ENCODE data around the gene MAML3.

The MAML3 gene

DNA sequence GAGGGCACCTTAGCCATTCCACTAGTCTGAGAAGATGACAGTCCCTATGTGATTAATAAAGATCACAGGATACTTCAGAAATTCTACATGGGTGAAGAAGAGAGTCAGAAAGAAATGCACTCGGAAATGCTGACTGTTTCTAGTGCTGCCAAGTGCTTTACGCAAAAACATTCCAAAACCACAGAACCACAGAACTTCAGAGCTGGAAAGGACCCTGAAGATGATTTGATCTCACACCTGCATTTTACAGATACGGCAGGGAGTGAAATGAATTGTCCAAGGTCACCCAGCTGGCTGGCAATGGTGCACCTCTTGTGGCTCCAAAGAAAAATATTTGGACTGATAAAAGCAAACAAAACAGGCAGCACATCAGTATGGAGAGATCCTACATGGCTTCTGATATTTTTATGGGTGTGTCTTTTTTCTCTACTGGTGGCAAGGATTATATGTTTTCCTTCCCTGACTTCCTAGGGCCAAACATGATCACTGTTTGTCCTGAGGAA lies 115.9 kb downstream of the MAML3 start:
- DNase-seq (ENCODE audit: low read depth), result no peak
- TF ChIP-seq, protein P1, sequence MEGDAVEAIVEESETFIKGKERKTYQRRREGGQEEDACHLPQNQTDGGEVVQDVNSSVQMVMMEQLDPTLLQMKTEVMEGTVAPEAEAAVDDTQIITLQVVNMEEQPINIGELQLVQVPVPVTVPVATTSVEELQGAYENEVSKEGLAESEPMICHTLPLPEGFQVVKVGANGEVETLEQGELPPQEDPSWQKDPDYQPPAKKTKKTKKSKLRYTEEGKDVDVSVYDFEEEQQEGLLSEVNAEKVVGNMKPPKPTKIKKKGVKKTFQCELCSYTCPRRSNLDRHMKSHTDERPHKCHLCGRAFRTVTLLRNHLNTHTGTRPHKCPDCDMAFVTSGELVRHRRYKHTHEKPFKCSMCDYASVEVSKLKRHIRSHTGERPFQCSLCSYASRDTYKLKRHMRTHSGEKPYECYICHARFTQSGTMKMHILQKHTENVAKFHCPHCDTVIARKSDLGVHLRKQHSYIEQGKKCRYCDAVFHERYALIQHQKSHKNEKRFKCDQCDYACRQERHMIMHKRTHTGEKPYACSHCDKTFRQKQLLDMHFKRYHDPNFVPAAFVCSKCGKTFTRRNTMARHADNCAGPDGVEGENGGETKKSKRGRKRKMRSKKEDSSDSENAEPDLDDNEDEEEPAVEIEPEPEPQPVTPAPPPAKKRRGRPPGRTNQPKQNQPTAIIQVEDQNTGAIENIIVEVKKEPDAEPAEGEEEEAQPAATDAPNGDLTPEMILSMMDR (IDR thresholded peaks at IDR 0.05; ENCODE audit: control insufficient read depth, insufficient read depth, low read depth, low read length, missing control alignments), result no peak
- no peak overlapping the region for H3K4me3 ChIP-seq (ENCODE audit: control insufficient read depth, low read depth, low read length)

DNA sequence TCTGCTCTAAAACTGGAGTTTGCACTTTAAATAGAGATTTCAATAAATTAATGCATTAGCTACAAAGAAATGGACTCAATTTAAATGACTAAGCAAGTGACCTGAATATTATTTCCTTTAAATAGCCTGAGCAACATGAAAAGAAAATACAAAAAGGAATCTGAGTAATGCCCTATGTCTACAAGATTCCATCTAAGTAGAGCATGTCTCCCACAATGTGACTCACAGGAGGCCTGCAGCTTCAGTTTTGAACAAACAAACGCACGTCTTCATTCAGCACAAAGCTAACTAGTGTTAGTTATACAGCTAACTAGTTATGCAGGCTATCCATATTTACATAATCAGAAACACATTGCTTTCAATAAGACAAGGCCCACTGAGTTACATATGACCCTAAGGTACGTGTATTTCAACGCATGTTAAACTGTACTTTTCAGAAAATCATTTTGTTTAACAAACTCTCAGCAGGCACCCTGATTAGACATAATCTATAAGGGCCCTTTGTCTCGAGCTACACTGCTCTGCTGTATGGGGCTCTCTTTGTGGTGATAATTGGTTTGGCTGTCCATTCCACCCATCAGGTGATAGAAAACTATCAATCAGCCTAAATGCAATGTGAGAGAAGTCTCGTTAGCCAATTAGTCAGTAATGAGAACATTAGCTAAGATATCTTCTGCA lies 116.5 kb downstream of the MAML3 start:
- DNase-seq (ENCODE audit: low read depth), result peak; percentile 67
- TF ChIP-seq, protein P1 (IDR thresholded peaks at IDR 0.05; ENCODE audit: control insufficient read depth, insufficient read depth, low read depth, low read length, missing control alignments), result no peak
- H3K4me3 ChIP-seq (ENCODE audit: control insufficient read depth, low read depth, low read length), result no peak overlapping the region

DNA sequence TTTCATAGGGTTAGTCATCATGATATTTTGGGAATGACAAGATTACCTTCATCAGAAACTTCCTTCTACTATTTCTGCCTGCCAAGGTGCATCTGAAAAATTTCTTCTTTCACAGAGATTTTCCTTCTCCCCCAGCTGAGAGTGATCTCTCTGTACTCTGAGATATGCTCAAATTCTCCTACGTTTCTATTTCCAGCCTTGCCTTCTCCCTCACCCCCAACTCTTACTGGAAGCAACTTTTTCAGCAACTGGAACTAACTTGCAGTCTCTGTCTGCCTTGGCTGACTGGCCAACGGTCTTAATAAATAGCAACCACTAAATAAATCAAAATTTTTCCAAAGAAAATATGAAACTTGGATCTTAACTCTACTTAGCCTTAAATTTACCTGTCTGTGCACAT lies 122.3 kb downstream of the MAML3 start:
- DNase-seq (ENCODE audit: low read depth), result no peak
- H3K4me3 ChIP-seq (ENCODE audit: control insufficient read depth, low read depth, low read length), result no peak overlapping the region
- TF ChIP-seq, protein P1 (IDR thresholded peaks at IDR 0.05; ENCODE audit: control insufficient read depth, insufficient read depth, low read depth, low read length, missing control alignments), result no peak

DNA sequence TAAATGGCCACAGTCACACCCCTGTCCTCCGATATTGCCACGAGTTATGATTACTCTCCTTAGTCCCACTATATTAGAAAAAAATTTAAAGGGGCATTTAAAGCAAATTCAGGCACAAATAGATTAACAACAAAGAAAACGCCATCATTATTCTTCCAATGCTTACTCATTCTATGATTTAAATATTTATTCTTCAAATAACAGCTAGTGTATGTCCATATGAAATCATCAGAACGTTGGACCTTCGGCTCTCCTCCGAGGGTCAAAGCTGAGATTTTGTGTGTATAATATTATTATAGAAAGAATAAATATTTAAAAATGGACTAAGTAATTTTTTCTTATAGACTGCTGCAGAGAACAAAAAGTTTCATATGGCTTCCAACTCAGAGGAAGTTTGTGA lies 122.9 kb downstream of the MAML3 start:
- TF ChIP-seq, protein P1 (IDR thresholded peaks at IDR 0.05; ENCODE audit: control insufficient read depth, insufficient read depth, low read depth, low read length, missing control alignments), result no peak
- no peak overlapping the region for H3K4me3 ChIP-seq (ENCODE audit: control insufficient read depth, low read depth, low read length)
- DNase-seq (ENCODE audit: low read depth), result no peak

DNA sequence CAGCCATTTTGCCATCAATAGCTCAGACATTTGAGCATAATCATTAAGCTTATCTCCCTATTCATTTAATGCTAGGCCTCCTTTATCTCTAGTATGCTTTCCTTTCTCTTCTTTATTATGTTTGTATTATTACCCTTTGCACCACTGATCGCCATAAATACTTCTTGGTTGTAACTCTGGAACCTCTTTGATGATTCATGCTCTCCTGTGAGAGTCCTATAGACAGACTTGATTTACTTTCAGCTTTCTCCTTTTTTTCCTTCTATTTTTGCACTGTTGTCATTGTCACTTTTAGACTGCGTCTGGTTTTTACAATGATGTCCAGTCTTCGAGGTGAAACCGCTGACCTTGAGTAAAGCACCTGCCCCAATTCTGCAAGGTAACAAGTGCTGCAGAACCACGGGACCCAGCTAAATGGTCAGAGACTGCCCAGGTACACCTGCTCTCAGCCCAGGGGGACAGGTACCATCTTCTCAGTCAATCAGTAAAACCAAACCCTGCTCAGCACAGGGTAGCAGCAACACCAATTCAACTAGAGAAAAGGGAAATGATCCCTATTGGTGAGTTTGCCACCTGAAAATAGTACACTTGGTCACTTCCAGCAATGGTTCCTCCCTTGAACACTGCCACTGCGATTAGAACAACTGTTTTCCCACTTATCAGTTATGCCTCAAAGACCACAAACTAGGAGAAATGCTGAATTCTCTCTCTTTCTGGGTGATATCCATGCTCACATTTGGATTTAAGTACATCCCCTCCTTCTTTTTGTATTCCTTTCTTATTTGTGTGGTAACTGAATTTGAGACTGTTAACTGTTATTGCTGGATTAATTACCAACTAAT lies 125.1 kb downstream of the MAML3 start:
- no peak overlapping the region for H3K4me3 ChIP-seq (ENCODE audit: control insufficient read depth, low read depth, low read length)
- no peak for DNase-seq (ENCODE audit: low read depth)
- TF ChIP-seq, protein P1 (IDR thresholded peaks at IDR 0.05; ENCODE audit: control insufficient read depth, insufficient read depth, low read depth, low read length, missing control alignments), result no peak

DNA sequence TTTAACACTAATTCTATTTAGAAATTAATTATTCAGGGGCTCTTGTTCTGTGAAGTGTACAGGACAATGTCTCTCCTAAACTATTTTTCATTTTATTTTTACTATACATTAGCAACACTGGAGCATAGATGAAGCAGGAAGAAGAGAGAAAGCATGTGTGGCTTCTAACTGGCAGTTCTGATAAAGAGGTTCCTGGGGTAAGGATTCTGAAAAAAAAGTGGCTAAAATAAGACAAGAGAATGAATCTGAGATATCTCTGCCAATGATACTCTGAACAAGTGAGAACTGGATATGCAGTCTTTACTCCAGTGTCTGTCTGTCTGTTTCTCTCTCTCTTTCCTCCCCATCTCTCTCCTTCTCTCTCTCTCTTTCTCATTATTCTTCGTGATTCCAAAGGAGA lies 125.9 kb downstream of the MAML3 start:
- H3K4me3 ChIP-seq (ENCODE audit: control insufficient read depth, low read depth, low read length), result no peak overlapping the region
- TF ChIP-seq, protein P1 (IDR thresholded peaks at IDR 0.05; ENCODE audit: control insufficient read depth, insufficient read depth, low read depth, low read length, missing control alignments), result no peak
- DNase-seq (ENCODE audit: low read depth), result no peak

Measured in AG09309 (cell line).